Duodenal mucosa (tissue), 2 donors: ENCODE measurements around the gene CPSF4L.
A peak's percentile ranks its signal among the peaks of the same experiment; 100 is the strongest.
"Not testable (repeated sequence)": the region's sequence is repeated elsewhere in the genome, so short reads cannot be mapped to it uniquely, and the experiment has no call there.

Experiments
- H3K27ac ChIP-seq: one replicate; pipeline ENCODE4 v1.7.0; 2013; ENCODE audit warnings: low read depth, low read length
- H3K27me3 ChIP-seq, 2 donors: one replicate each; pipeline ENCODE4 v1.7.0; 2013; ENCODE audit warnings: low read length in 2 of 2, control low read depth in 1 of 2; ENCODE audit not compliant: insufficient read depth in 2 of 2, control insufficient read depth in 1 of 2
- H3K36me3 ChIP-seq, 2 donors: one replicate each; pipeline ENCODE4 v1.7.0; 2013; ENCODE audit warnings: low read length in 2 of 2, control low read depth in 1 of 2; ENCODE audit not compliant: insufficient read depth in 2 of 2, control insufficient read depth in 1 of 2
- H3K4me1 ChIP-seq, 2 donors: one replicate each; pipeline ENCODE4 v1.7.0; 2013; ENCODE audit warnings: low read length in 2 of 2, control low read depth in 1 of 2; ENCODE audit not compliant: insufficient read depth in 2 of 2, control insufficient read depth in 1 of 2
- H3K4me3 ChIP-seq, 2 donors: one replicate each; pipeline ENCODE4 v1.7.0; 2013; ENCODE audit warnings: low read length in 2 of 2, low read depth in 1 of 2
- H3K9ac ChIP-seq, 2 donors: one replicate each; pipeline ENCODE4 v1.7.0; 2013; ENCODE audit warnings: low read length in 2 of 2, low read depth in 1 of 2
- H3K9me3 ChIP-seq, 2 donors: one replicate each; pipeline ENCODE4 v1.7.0; 2013; ENCODE audit warnings: low read length in 2 of 2, control low read depth in 1 of 2; ENCODE audit not compliant: control insufficient read depth in 1 of 2

The CPSF4L gene

GRCh38 chr17:73261617-73261951, at the start of gene CPSF4L:
CPSF4L (minus strand) TSS chr17:73261880; CDS start chr17:73261818, 62 bp downstream.
- peak within 1 kb of the TSS; percentile 43 to 61 for H3K9ac ChIP-seq
- H3K36me3 ChIP-seq, result no peaks in the 10 kb centered on the region
- peaks cover 18% of the 10 kb centered on the region in 2 donors for H3K4me1 ChIP-seq
- H3K27ac ChIP-seq, result peak within 1 kb of the TSS; percentile 42
- H3K27me3 ChIP-seq, result no peaks in the 10 kb centered on the region
- peak within 1 kb of the TSS in 1 of 2 donors; percentile 40 for H3K4me3 ChIP-seq
- H3K9me3 ChIP-seq, result no peaks in the 10 kb centered on the region

GRCh38 chr17:73311428-73311780, 49.7 kb upstream of the CPSF4L start:
- H3K36me3 ChIP-seq, result no peaks in the 10 kb centered on the region

GRCh38 chr17:73309727-73310596, 48.3 kb upstream of the CPSF4L start:
- Histone ChIP-seq H3K4me3 (peak overlapping the region; percentile 90 to 97), H3K4me1 (peaks cover 34 to 49% of the 10 kb centered on the region in 2 donors)

More at GRCh38 chr17:73311428-73311780, 49.7 kb upstream of the CPSF4L start:
- H3K27me3 ChIP-seq, result no peaks in the 10 kb centered on the region
- peak overlapping the region; percentile 98 for H3K27ac ChIP-seq
- peak overlapping the region; percentile 90 to 97 for H3K4me3 ChIP-seq
- H3K9ac ChIP-seq, result peak overlapping the region; percentile 97 to 99
- H3K4me1 ChIP-seq, result peaks cover 19 to 36% of the 10 kb centered on the region in 2 donors
- no peaks in the 10 kb centered on the region for H3K9me3 ChIP-seq

GRCh38 chr17:73308959-73309358, 47.3 kb upstream of the CPSF4L start:
- Histone ChIP-seq H3K4me3 (peak overlapping the region; percentile 90 to 97), H3K4me1 (peaks cover 44 to 59% of the 10 kb centered on the region in 2 donors), H3K9ac (peak overlapping the region in 1 of 2 donors; percentile 97)
- H3K27me3 ChIP-seq, H3K27ac ChIP-seq, H3K36me3 ChIP-seq, H3K9me3 ChIP-seq: not testable (repeated sequence)

More at GRCh38 chr17:73309727-73310596, 48.3 kb upstream of the CPSF4L start:
- no peaks in the 10 kb centered on the region for H3K36me3 ChIP-seq
- H3K27ac ChIP-seq, result peak overlapping the region; percentile 98
- no peaks in the 10 kb centered on the region for H3K27me3 ChIP-seq
- peak overlapping the region; percentile 97 to 99 for H3K9ac ChIP-seq
- no peaks in the 10 kb centered on the region for H3K9me3 ChIP-seq

GRCh38 chr17:73308017-73308823, 46.5 kb upstream of the CPSF4L start:
- no peaks in the 10 kb centered on the region for H3K9me3 ChIP-seq
- H3K4me1 ChIP-seq, result peaks cover 47 to 59% of the 10 kb centered on the region in 2 donors
- H3K36me3 ChIP-seq, result no peaks in the 10 kb centered on the region
- H3K4me3 ChIP-seq, result peak overlapping the region; percentile 38 to 58
- H3K27ac ChIP-seq, result peak overlapping the region; percentile 96
- peak overlapping the region; percentile 61 to 64 for H3K9ac ChIP-seq
- H3K27me3 ChIP-seq, result no peaks in the 10 kb centered on the region

GRCh38 chr17:73307130-73307529, 45.5 kb upstream of the CPSF4L start:
- peak overlapping the region; percentile 16 to 46 for H3K4me3 ChIP-seq

GRCh38 chr17:73305845-73306836, 44.5 kb upstream of the CPSF4L start:
- H3K4me3 ChIP-seq, result peak overlapping the region; percentile 58 to 69
- H3K27ac ChIP-seq, result peak overlapping the region; percentile 80
- H3K9me3 ChIP-seq, result no peaks in the 10 kb centered on the region
- no peaks in the 10 kb centered on the region for H3K36me3 ChIP-seq
- H3K9ac ChIP-seq, result peak overlapping the region; percentile 57 to 62
- peaks cover 43 to 53% of the 10 kb centered on the region in 2 donors for H3K4me1 ChIP-seq
- no peaks in the 10 kb centered on the region for H3K27me3 ChIP-seq

More at GRCh38 chr17:73307130-73307529, 45.5 kb upstream of the CPSF4L start:
- Histone ChIP-seq H3K27ac (no peak overlapping the region), H3K27me3 (no peaks in the 10 kb centered on the region), H3K9me3 (no peaks in the 10 kb centered on the region), H3K36me3 (no peaks in the 10 kb centered on the region), H3K4me1 (peaks cover 43 to 53% of the 10 kb centered on the region in 2 donors), H3K9ac (peak overlapping the region; percentile 27 to 56)

GRCh38 chr17:73304971-73305812, 43.5 kb upstream of the CPSF4L start:
- Histone ChIP-seq H3K4me3 (peak overlapping the region; percentile 58 to 69), H3K27ac (peak overlapping the region; percentile 80), H3K4me1 (peaks cover 46 to 53% of the 10 kb centered on the region in 2 donors), H3K9ac (peak overlapping the region; percentile 57 to 62), H3K27me3 (no peaks in the 10 kb centered on the region), H3K9me3 (no peaks in the 10 kb centered on the region), H3K36me3 (no peaks in the 10 kb centered on the region)

GRCh38 chr17:73304438-73304837, 42.8 kb upstream of the CPSF4L start:
- Histone ChIP-seq H3K27me3 (no peaks in the 10 kb centered on the region), H3K4me3 (peak overlapping the region; percentile 58 to 69), H3K9ac (peak overlapping the region; percentile 57 to 62), H3K4me1 (peaks cover 54 to 55% of the 10 kb centered on the region in 2 donors), H3K27ac (peak overlapping the region; percentile 80), H3K9me3 (no peaks in the 10 kb centered on the region), H3K36me3 (peaks cover 0 to 4% of the 10 kb centered on the region in 2 donors)
